Measurements from ENCODE around the gene MXD3. TPM values are rescaled to one million over a fixed set of nuclear protein-coding genes. Genes with fewer than 3 reads are reported as not detected.

The MXD3 gene
- total and polyA plus RNA-seq, 7 donors, result 0.80 to 4.2 (median 2.3) TPM

GRCh38 chr5:177290816-177291596, 20.7 kb downstream of the MXD3 start:
- no peak for TF ChIP-seq CTCF (IDR thresholded peaks at IDR 0.05)
- Histone ChIP-seq H3K36me3 (ENCODE audit: insufficient read depth in 1 of 2, low read depth in 1 of 2) (peaks cover 12 to 100% of the 10 kb centered on the region in 2 donors), H3K27me3 (ENCODE audit: insufficient read depth in 3 of 3, low read length in 2 of 3) (no peaks in the 10 kb centered on the region), H3K4me3 (no peak overlapping the region), H3K9me3 (no peaks in the 10 kb centered on the region), H3K4me1 (no peaks in the 10 kb centered on the region), H3K27ac (no peak overlapping the region)
- 93 to 94% (median 93%) methylated on average over 12 of the region's 12 CpGs for WGBS, 3 donors
- ATAC-seq, result no peak
- intact Hi-C loops (cut with DNase I), result no loop called here
- no peak for DNase-seq

- H3K36me3 ChIP-seq (ENCODE audit: insufficient read depth in 1 of 2, low read depth in 1 of 2), result peaks cover 14 to 100% of the 10 kb centered on the region in 2 donors
- H3K4me1 ChIP-seq, result no peaks in the 10 kb centered on the region
- WGBS, 3 donors, result 86 to 89% (median 86%) methylated on average over 2 of the region's 2 CpGs
- ATAC-seq, result no peak
- intact Hi-C loops (cut with DNase I), result no loop called here
- no peaks in the 10 kb centered on the region for H3K9me3 ChIP-seq
- H3K27ac ChIP-seq, result no peak overlapping the region
- no peaks in the 10 kb centered on the region for H3K27me3 ChIP-seq (ENCODE audit: insufficient read depth in 3 of 3, low read length in 2 of 3)
- TF ChIP-seq CTCF (IDR thresholded peaks at IDR 0.05), result no peak
- H3K4me3 ChIP-seq, result no peak overlapping the region
- no peak for DNase-seq
Measured at GRCh38 chr5:177288191-177288590, 23.5 kb downstream of the MXD3 start.

- 40 to 54% (median 52%) methylated on average over 1 of the region's 1 CpG for WGBS, 3 donors
- no peaks in the 10 kb centered on the region for H3K4me1 ChIP-seq
- TF ChIP-seq CTCF (IDR thresholded peaks at IDR 0.05), result no peak
- H3K27ac ChIP-seq, result no peak overlapping the region
- peaks cover 0 to 89% of the 10 kb centered on the region in 2 donors for H3K36me3 ChIP-seq (ENCODE audit: insufficient read depth in 1 of 2, low read depth in 1 of 2)
- H3K27me3 ChIP-seq (ENCODE audit: insufficient read depth in 3 of 3, low read length in 2 of 3), result no peaks in the 10 kb centered on the region
- H3K9me3 ChIP-seq, result no peaks in the 10 kb centered on the region
- DNase-seq (no peak), ATAC-seq (no peak)
- H3K4me3 ChIP-seq, result no peak overlapping the region
- intact Hi-C loops (cut with DNase I), result no loop called here
Measured at GRCh38 chr5:177276886-177277285, 34.8 kb downstream of the MXD3 start.

- no peak for TF ChIP-seq CTCF (IDR thresholded peaks at IDR 0.05)
- no peak overlapping the region for H3K27ac ChIP-seq
- no peaks in the 10 kb centered on the region for H3K27me3 ChIP-seq (ENCODE audit: insufficient read depth in 3 of 3, low read length in 2 of 3)
- H3K4me3 ChIP-seq, result no peak overlapping the region
- 89 to 95% (median 94%) methylated on average over 6 of the region's 6 CpGs for WGBS, 3 donors
- H3K36me3 ChIP-seq (ENCODE audit: insufficient read depth in 1 of 2, low read depth in 1 of 2), result peaks cover 0 to 89% of the 10 kb centered on the region in 2 donors
- DNase-seq (no peak), ATAC-seq (no peak)
- no peaks in the 10 kb centered on the region for H3K9me3 ChIP-seq
- no peaks in the 10 kb centered on the region for H3K4me1 ChIP-seq
- intact Hi-C loops (cut with DNase I), result no loop called here
Measured at GRCh38 chr5:177275883-177276282, 35.8 kb downstream of the MXD3 start.

- TF ChIP-seq CTCF (IDR thresholded peaks at IDR 0.05), result no peak
- no peaks in the 10 kb centered on the region for H3K4me1 ChIP-seq
- no peaks in the 10 kb centered on the region for H3K9me3 ChIP-seq
- H3K27ac ChIP-seq, result no peak overlapping the region
- no peaks in the 10 kb centered on the region for H3K27me3 ChIP-seq (ENCODE audit: insufficient read depth in 3 of 3, low read length in 2 of 3)
- no peak for DNase-seq
- no peak overlapping the region for H3K4me3 ChIP-seq
- 92 to 95% (median 95%) methylated on average over 4 of the region's 4 CpGs for WGBS, 3 donors
- peaks cover 2 to 94% of the 10 kb centered on the region in 2 donors for H3K36me3 ChIP-seq (ENCODE audit: insufficient read depth in 1 of 2, low read depth in 1 of 2)
- intact Hi-C loops (cut with DNase I), result no loop called here
- ATAC-seq, result no peak
Measured at GRCh38 chr5:177271113-177271512, 40.6 kb downstream of the MXD3 start.

Measured in psoas muscle (tissue), 8 donors.